Measurements from ENCODE around the gene GUCA2A.

The GUCA2A gene

GRCh38 chr1:42150651-42151050, 13.9 kb downstream of the GUCA2A start:
- H3K36me3 ChIP-seq (ENCODE audit: insufficient read depth, low read length) = no peaks in the 10 kb centered on the region
- H3K9me3 ChIP-seq (ENCODE audit: low read length) = no peaks in the 10 kb centered on the region
- H3K4me3 ChIP-seq (ENCODE audit: low read depth in 1 of 2, low read length in 2 of 2) = no peak overlapping the region
- H3K9ac ChIP-seq (ENCODE audit: low read length) = no peak overlapping the region
- peaks cover 8 to 18% of the 10 kb centered on the region in 2 donors for H3K27me3 ChIP-seq (ENCODE audit: control insufficient read depth in 1 of 2, insufficient read depth in 2 of 2, low read length in 2 of 2)
- no peak overlapping the region for H3K27ac ChIP-seq (ENCODE audit: low read depth, low read length)
- no peaks in the 10 kb centered on the region for H3K4me1 ChIP-seq (ENCODE audit: insufficient read depth, low read length)

DNA sequence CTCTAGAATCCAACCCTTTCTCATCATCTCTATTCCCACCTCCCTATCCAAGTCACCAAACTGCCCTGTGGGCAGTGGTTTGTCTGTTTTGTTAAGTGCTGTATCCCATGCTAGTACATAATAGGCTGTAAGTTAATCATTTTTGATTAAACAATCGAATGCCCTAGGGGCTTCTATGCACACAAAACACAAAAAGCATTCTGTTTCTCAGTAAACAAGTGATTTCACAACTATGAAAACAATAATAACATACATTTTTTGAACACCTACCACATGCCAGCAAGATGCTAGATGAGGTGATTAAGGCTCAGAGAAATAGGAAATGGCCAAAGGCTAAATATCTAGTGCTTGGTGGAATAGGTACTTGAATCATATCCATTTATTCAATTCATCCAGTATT, 16.4 kb downstream of the GUCA2A start:
- H3K4me3 ChIP-seq (ENCODE audit: low read depth in 1 of 2, low read length in 2 of 2) = no peak overlapping the region
- H3K27ac ChIP-seq (ENCODE audit: low read depth, low read length) = no peak overlapping the region
- H3K27me3 ChIP-seq (ENCODE audit: control insufficient read depth in 1 of 2, insufficient read depth in 2 of 2, low read length in 2 of 2) = peaks cover 8 to 22% of the 10 kb centered on the region in 2 donors
- H3K9me3 ChIP-seq (ENCODE audit: low read length) = no peaks in the 10 kb centered on the region
- no peaks in the 10 kb centered on the region for H3K36me3 ChIP-seq (ENCODE audit: insufficient read depth, low read length)
- H3K9ac ChIP-seq (ENCODE audit: low read length) = no peak overlapping the region
- H3K4me1 ChIP-seq (ENCODE audit: insufficient read depth, low read length) = no peaks in the 10 kb centered on the region

DNA sequence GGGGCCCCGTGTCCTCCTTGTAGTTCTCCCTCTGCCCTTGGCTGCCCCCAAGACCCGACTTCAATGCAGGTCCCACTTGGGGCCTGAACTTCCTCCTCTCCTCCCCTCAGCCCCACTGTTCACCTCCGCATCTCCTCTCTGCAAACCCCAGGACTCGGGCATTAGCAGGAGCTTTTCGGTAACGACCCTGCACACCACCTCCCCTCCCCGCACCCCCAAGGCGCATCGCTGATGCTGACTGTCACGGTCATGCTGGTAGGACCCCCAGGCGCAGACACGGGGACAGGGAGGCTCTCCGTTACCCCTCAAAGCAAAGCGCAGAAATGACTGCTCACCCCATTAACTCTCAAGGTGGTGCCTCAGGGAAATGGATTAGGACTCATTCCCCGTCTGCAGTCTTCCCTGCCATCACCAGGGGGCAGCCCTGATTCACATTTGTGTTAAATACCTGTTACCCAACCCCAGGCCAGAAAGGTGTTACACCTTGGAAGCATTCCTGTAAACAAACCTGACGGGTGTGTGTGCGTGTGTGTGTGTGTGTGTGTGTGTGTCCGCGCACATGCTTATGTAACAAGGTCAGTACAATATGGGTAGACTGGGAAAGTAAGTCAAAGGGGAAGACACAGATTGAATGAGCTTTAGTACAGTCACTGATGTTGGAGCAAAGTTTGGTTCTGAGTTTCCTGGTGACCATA, 17.8 kb downstream of the GUCA2A start:
- Histone ChIP-seq H3K9me3 (ENCODE audit: low read length) (no peaks in the 10 kb centered on the region), H3K4me1 (ENCODE audit: insufficient read depth, low read length) (no peaks in the 10 kb centered on the region), H3K27me3 (ENCODE audit: control insufficient read depth in 1 of 2, insufficient read depth in 2 of 2, low read length in 2 of 2) (peaks cover 8 to 22% of the 10 kb centered on the region in 2 donors), H3K27ac (ENCODE audit: low read depth, low read length) (no peak overlapping the region), H3K9ac (ENCODE audit: low read length) (no peak overlapping the region), H3K36me3 (ENCODE audit: insufficient read depth, low read length) (no peaks in the 10 kb centered on the region), H3K4me3 (ENCODE audit: low read depth in 1 of 2, low read length in 2 of 2) (no peak overlapping the region)

- Histone ChIP-seq H3K4me1 (ENCODE audit: insufficient read depth, low read length) (no peaks in the 10 kb centered on the region), H3K9me3 (ENCODE audit: low read length) (no peaks in the 10 kb centered on the region), H3K27me3 (ENCODE audit: control insufficient read depth in 1 of 2, insufficient read depth in 2 of 2, low read length in 2 of 2) (peaks cover 8 to 22% of the 10 kb centered on the region in 2 donors), H3K27ac (ENCODE audit: low read depth, low read length) (no peak overlapping the region), H3K4me3 (ENCODE audit: low read depth in 1 of 2, low read length in 2 of 2) (no peak overlapping the region), H3K36me3 (ENCODE audit: insufficient read depth, low read length) (no peaks in the 10 kb centered on the region), H3K9ac (ENCODE audit: low read length) (no peak overlapping the region)
These were observed 18.6 kb downstream of the GUCA2A start for GRCh38 chr1:42145764-42146625.

DNA sequence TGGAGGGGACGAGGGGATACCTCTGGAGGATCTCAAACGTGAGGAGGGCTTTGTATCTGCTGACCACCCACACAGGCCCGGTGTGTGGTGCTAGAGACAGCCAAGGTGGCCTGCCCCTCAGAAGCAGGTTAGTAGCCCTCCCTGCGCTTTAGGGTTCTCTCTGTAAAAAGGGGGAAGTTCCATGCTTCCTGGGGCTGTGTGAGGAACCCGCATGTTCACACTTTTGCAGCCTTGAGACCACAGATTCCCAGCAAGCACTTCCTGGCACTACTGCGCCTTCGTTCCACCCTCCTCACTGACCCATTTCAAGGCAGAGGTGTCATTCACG, 19.2 kb downstream of the GUCA2A start:
- Histone ChIP-seq H3K4me3 (ENCODE audit: low read depth in 1 of 2, low read length in 2 of 2) (no peak overlapping the region), H3K4me1 (ENCODE audit: insufficient read depth, low read length) (no peaks in the 10 kb centered on the region), H3K9ac (ENCODE audit: low read length) (no peak overlapping the region), H3K36me3 (ENCODE audit: insufficient read depth, low read length) (no peaks in the 10 kb centered on the region), H3K27ac (ENCODE audit: low read depth, low read length) (no peak overlapping the region), H3K27me3 (ENCODE audit: control insufficient read depth in 1 of 2, insufficient read depth in 2 of 2, low read length in 2 of 2) (peaks cover 8 to 22% of the 10 kb centered on the region in 2 donors), H3K9me3 (ENCODE audit: low read length) (no peaks in the 10 kb centered on the region)

- Histone ChIP-seq H3K9me3 (ENCODE audit: low read length) (no peaks in the 10 kb centered on the region), H3K9ac (ENCODE audit: low read length) (no peak overlapping the region), H3K36me3 (ENCODE audit: insufficient read depth, low read length) (no peaks in the 10 kb centered on the region), H3K27ac (ENCODE audit: low read depth, low read length) (no peak overlapping the region), H3K4me1 (ENCODE audit: insufficient read depth, low read length) (no peaks in the 10 kb centered on the region), H3K4me3 (ENCODE audit: low read depth in 1 of 2, low read length in 2 of 2) (no peak overlapping the region), H3K27me3 (ENCODE audit: control insufficient read depth in 1 of 2, insufficient read depth in 2 of 2, low read length in 2 of 2) (peaks cover 8 to 22% of the 10 kb centered on the region in 2 donors)
These were observed 19.7 kb downstream of the GUCA2A start for GRCh38 chr1:42144711-42145388.

- Histone ChIP-seq H3K9ac (ENCODE audit: low read length) (no peak overlapping the region), H3K9me3 (ENCODE audit: low read length) (no peaks in the 10 kb centered on the region), H3K36me3 (ENCODE audit: insufficient read depth, low read length) (no peaks in the 10 kb centered on the region), H3K4me3 (ENCODE audit: low read depth in 1 of 2, low read length in 2 of 2) (no peak overlapping the region), H3K27me3 (ENCODE audit: control insufficient read depth in 1 of 2, insufficient read depth in 2 of 2, low read length in 2 of 2) (peaks cover 8 to 22% of the 10 kb centered on the region in 2 donors), H3K27ac (ENCODE audit: low read depth, low read length) (no peak overlapping the region), H3K4me1 (ENCODE audit: insufficient read depth, low read length) (no peaks in the 10 kb centered on the region)
These were observed 20.4 kb downstream of the GUCA2A start for GRCh38 chr1:42143896-42144710.

GRCh38 chr1:42142894-42143675, 21.5 kb downstream of the GUCA2A start:
- Histone ChIP-seq H3K4me1 (ENCODE audit: insufficient read depth, low read length) (no peaks in the 10 kb centered on the region), H3K4me3 (ENCODE audit: low read depth in 1 of 2, low read length in 2 of 2) (no peak overlapping the region), H3K27ac (ENCODE audit: low read depth, low read length) (no peak overlapping the region), H3K36me3 (ENCODE audit: insufficient read depth, low read length) (no peaks in the 10 kb centered on the region), H3K27me3 (ENCODE audit: control insufficient read depth in 1 of 2, insufficient read depth in 2 of 2, low read length in 2 of 2) (peaks cover 8 to 22% of the 10 kb centered on the region in 2 donors), H3K9ac (ENCODE audit: low read length) (no peak overlapping the region), H3K9me3 (ENCODE audit: low read length) (no peaks in the 10 kb centered on the region)

DNA sequence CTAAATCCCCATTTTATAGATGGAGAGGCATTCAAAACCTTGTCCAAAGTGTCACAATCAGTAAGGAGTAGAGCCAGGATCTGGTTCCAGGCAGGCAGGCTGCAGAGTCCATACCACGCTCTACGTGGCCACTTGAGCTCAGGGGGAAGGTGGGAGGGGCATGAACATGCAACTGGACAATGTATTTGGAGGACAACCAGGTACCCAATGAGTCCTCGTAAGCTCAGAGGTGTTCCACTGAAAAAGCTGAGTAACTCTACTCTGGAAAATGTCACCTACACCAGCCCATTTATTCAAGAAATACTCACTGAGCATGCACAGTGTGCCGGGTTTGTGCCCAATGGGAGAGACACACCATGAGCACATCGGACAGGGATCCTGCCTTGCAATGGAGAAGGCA, 22.6 kb downstream of the GUCA2A start:
- Histone ChIP-seq H3K36me3 (ENCODE audit: insufficient read depth, low read length) (no peaks in the 10 kb centered on the region), H3K9me3 (ENCODE audit: low read length) (no peaks in the 10 kb centered on the region), H3K9ac (ENCODE audit: low read length) (no peak overlapping the region), H3K27me3 (ENCODE audit: control insufficient read depth in 1 of 2, insufficient read depth in 2 of 2, low read length in 2 of 2) (peaks cover 8 to 21% of the 10 kb centered on the region in 2 donors), H3K4me3 (ENCODE audit: low read depth in 1 of 2, low read length in 2 of 2) (no peak overlapping the region), H3K27ac (ENCODE audit: low read depth, low read length) (no peak overlapping the region), H3K4me1 (ENCODE audit: insufficient read depth, low read length) (no peaks in the 10 kb centered on the region)

DNA sequence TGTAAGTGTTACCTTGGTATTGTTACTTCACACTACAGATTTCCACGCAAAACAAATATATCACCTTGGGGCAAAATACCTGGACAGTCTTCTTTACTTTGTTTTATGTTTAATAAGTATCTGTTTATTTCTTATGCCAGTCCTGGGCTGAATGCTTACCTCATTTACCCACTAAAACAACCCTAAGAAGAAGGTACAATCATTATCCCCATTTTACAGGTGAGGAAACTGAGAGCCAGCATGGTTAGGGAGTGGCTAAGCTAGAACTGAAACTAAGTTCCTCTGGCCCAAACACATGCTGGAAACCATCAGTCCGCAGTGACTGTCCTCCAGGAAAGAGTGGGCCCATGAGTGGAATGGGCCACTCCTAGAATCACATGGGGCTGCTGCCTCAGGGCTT, 24.4 kb downstream of the GUCA2A start:
- no peaks in the 10 kb centered on the region for H3K36me3 ChIP-seq (ENCODE audit: insufficient read depth, low read length)
- no peak overlapping the region for H3K27ac ChIP-seq (ENCODE audit: low read depth, low read length)
- no peaks in the 10 kb centered on the region for H3K4me1 ChIP-seq (ENCODE audit: insufficient read depth, low read length)
- no peak overlapping the region for H3K4me3 ChIP-seq (ENCODE audit: low read depth in 1 of 2, low read length in 2 of 2)
- peaks cover 0 to 4% of the 10 kb centered on the region in 2 donors for H3K27me3 ChIP-seq (ENCODE audit: control insufficient read depth in 1 of 2, insufficient read depth in 2 of 2, low read length in 2 of 2)
- H3K9me3 ChIP-seq (ENCODE audit: low read length) = no peaks in the 10 kb centered on the region
- no peak overlapping the region for H3K9ac ChIP-seq (ENCODE audit: low read length)
